Measurements from ENCODE around the gene DCAF7.

DCAF7 gene

GRCh38 chr17:63595132-63595531, 44.9 kb downstream of the DCAF7 start:
- DNase-seq: no peak

DNA sequence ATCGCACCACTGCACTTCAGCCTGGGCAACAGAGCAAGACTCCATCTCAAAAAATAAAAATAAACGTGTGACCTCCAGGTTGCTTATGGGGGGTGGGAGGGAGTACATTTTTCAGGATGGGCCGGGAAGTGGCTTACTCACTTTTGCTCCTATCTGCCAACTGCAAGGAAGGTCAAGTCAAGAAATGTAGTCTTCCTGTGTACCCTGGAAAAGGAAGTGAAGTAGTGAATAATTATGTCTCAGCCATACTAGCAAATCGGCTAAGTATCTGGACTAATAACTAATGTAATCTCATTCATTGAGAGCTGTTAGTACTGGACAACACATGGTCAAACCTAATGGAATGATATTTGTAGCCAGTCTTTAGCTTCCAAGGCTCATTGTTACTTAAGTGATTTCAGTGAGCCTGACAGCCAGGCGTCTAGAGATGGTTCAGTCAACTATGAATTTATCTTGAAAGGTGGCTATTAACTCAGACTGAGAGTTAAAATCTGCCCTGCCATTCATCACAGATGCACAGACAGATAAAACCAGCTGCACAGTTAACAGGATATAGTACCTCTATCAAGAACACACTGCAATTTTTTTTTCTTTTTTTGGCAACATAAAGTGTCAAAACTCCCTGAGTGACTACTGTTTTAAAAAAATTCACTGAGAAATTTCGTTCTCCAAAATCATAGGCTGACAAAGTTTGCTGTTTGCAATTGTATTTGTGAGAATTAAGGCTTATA, 46.7 kb downstream of the DCAF7 start:
- no peak for DNase-seq

- no peak for DNase-seq
Measured at GRCh38 chr17:63598281-63598680, 48.0 kb downstream of the DCAF7 start.

DNA sequence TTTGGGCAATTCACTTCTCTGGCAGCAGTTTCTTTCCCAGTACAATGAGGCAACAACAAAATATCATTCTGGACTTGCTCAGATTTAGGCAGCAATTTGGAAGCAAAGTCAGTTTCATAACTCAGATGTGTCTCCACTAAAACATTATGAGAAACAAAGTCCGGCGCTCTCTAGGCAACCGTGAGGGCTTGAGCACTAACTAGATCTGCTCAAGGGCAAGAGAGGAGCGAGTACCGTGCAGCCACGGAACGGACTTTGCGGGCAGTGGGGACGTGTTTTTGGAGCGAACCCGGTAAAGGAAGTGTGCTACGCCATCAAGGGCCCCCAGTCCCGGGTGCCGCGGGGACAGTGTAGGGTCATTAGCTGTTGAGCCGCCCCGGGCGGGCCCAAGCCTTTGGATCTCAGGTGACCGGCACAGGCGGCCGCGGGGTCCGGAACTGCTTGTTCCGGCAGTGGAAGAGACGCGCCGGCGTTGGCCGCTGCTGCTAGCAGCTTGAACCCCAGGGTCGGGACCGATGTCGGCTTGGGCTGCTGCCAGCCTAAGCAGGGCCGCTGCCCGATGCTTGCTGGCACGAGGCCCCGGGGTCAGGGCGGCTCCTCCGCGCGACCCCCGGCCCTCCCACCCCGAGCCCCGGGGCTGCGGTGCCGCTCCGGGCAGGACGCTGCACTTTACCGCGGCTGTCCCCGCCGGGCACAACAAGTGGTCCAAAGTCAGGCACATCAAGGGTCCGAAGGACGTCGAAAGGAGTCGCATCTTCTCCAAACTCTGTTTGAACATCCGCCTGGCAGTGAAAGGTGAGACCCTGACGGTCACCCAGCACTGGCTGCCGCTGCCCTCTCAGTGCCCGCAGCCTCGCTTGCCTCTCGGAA, 50.5 kb downstream of the DCAF7 start, which contains the start of gene TACO1:
TSS of gene TACO1 (plus strand) at position 327 of the 870 bp plus-strand sequence. CDS start at position 516, 189 bp downstream.
- peak; percentile 86 for DNase-seq

- peak; percentile 9 for DNase-seq
Measured at GRCh38 chr17:63601439-63602371, 51.4 kb downstream of the DCAF7 start.

DNA sequence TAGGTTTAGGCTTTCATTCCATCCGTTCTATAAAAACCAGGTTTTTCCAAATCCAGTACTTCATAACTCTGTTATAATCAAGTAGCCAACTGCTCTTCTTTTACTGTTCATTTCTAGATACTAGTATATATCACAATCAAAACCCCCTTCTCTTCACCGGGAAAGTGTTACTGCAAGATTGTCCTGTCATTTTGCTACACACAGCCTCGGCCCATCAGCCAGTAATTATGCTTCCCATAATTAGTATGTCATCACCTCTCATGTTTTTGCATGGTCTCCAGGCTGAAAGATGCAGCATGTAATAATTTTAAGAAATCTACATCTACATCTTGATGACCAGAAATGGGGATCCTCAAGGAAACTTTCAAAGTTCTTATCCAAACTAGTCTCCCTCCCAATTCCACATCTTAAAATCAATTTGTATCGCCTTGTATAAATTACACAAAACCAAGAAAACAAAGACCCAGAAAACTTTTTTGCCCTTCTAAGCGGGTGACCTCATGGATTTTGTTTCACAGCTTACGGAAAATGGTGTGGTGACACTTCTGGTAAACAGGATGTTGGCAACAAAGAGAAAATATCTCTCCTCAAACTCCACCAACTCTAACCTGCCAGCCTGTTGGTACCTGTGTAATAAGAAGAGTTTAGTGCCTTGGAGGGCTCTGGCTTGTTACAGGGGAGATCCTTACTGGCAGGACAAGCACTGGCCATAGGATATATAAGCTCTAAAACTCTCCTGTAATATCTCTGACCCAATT, 59.7 kb downstream of the DCAF7 start:
- no peak for DNase-seq

DNA sequence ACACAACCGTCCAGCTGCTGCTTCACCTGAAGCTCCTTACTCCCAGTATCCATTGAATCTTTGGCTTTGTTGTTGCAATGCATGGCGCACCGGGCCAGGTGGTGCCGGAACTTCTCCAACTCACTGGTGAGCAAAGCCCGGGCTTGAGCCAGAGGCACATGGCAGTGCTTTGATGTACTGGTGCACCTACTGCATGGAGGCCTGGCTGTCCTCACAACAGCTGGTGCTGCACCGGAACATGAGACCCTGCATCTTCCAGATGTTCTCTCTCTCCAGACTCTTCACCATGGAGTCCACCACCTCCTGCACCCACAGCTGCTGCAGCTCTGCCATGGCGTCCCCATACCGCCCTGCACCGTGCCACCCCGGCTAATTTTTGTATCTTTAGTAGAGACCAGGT, 60.6 kb downstream of the DCAF7 start:
- no peak for DNase-seq

GRCh38 chr17:63611354-63611753, 61.1 kb downstream of the DCAF7 start:
- no peak for DNase-seq

DNA sequence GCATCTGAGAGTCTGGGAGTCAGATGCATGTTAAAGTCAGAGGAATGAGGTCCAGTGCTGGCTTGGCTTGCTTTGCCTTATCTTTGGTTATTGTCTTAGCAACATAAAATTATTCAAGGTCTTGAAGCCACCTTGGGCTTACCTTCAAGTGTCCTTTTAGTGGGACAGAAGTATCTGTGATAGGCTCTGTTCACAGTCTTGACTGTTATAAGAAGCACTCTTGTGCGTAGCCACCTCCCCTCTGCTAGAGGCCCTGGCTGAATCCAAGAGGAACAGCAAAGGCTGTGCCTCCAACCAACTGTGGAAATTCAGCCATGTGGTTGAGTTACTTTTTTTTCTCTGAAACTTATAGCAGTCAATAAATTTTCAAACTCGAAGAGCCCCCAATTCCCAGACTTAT, 63.4 kb downstream of the DCAF7 start:
- DNase-seq: no peak

DNA sequence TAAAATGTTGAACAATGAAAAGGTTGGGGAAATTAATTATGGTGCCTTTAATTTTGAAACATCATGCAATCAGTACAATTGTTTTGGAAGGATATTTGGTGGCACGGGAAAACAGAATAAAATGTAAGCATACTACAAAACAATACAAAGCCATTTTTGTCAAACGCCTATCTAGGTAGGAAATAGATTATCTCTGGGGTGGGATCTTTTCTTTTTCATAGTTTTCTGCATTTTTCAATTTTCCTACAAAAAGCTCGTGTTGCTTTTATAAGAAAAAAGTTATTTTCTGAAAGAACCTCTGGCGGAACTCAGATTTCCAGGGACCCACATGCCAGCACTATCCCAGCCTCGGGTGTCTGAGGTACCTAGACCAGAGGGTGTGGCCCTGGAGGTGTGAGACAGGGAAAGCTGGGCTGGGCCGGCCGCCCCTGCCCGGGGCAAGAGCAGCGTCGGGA, 71.0 kb downstream of the DCAF7 start:
- no peak for DNase-seq

GRCh38 chr17:63621684-63622573, 71.7 kb downstream of the DCAF7 start, which contains the start of gene MAP3K3:
TSS of gene MAP3K3 (plus strand) at chr17:63622417. CDS start at chr17:63622760, 343 bp downstream.
- DNase-seq: peak; percentile 100

DNA sequence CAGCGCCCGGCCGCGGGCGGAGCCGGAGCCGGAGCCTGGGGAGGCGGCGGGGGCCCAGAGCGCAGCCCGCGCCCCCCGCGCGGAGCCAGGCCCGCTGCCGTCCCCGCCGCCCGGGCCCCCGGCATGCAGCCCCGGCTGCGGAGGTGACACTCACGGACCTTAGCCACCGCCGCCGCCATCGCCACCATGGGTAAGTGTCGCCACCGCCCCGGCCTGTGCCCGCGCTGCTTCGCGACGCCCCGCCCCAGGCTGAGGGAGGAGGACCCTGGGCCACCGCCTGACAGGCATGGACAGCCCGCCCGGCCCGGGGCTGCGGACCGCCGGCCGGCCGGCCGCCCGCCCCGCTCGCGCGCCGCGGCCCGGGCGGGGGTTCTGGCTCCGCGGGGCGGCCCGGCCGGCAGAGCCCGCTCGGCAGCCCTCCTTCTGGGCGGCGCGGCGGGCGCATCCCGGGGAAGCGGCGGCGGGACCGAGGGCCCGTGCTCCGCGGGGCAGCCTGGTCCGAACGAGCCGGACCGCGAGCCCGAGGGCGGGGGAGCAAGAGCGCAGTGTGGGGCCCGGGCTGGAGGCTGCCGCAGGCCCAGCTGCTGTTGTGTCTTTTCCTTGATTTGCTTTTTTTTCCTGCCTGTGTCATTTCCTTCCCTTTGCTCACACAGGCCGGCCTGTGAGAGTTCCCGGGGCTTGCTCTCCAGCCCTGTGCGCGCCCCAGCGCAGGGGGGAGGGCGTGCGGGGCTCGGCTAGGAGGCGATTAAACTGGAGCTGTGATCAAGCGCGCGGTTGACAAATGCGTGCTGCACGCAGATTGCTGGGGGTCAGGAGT, 72.5 kb downstream of the DCAF7 start:
- DNase-seq: peak; percentile 69

- DNase-seq: no peak
Measured at GRCh38 chr17:63623786-63624530, 73.7 kb downstream of the DCAF7 start.

DNA sequence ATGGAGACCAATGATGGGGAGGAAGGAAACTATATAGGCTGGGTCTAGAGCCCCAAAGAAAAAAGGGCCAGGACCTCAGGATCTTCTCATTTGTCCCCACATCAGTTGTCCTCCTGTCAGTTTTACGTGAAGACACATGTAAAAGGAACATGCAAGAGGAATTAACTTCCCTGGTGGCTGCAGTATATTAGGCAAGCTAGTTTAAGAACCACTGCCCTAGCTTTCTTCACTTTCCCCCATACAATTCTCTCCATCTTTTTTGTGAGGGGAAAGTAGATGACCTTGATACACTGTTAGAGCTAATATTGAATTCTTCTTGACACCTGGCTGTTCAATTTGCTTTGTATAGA, 74.2 kb downstream of the DCAF7 start:
- no peak for DNase-seq

DNA sequence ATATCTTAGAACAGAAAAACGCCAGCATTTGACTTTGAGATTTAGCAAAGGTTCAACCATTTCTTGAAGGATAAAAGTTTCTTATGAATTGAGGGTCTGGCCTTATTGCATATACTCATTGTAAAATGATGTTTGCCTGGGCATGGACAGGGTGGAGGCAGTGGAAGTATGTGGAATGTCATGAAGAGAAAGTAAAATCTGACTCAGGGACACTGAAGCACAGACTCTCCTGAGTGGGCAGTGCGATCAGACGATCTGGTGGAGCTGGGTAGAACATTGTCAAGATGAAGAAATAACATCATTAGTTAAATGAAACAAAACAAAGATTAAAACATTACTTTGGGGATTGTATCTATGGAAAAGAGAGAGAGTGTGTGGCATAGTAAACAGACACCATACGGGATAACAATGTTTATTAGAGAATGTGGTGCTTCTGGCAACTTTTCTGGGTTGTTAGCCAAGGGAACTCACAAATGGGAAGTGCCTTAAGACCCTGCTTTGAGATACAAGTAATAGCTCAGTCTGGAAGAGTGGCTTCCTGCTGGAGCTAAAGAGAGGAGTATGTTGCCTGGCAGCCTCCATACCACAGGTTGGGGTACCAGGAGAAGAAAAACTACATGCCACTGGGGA, 76.4 kb downstream of the DCAF7 start:
- peak; percentile 55 for DNase-seq

DNA sequence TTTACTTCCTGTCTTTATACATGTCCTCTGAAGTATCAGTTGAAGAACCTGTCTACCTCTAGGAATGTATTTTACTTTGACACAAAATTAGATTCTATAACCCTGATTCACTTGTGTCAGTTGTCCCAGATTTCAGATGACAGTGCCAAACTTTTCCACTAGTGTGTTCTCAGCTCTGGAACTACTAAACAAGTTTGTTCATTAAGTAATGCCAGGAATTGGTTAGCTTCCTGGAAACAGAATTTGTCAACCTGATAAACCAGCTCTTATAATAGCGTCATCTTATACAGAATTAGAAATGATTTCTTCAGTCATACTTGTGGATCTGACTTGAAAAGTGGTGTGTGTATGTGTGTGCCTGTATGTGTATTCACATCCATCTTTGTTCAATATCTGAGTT, 79.3 kb downstream of the DCAF7 start:
- no peak for DNase-seq

DNA sequence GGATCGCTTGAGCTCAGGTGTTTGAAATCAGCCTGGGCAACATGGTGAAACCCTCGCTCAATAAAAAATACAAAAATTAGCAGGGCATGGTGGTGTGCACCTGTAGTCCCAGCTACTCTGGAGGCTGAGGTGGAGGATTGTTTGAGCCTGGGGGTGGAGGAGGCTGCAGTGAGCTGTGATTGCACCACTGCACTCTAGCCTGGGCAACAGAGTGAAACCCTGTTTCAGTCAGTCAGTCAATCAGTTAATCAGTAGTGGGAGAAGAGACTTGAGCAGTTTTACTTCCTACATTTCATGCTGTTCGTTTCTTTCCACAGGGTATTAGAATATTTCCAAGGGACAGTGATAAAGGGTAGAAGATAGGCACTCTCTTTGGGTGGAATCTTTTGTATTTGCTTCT, 80.8 kb downstream of the DCAF7 start:
- DNase-seq: no peak

DNA sequence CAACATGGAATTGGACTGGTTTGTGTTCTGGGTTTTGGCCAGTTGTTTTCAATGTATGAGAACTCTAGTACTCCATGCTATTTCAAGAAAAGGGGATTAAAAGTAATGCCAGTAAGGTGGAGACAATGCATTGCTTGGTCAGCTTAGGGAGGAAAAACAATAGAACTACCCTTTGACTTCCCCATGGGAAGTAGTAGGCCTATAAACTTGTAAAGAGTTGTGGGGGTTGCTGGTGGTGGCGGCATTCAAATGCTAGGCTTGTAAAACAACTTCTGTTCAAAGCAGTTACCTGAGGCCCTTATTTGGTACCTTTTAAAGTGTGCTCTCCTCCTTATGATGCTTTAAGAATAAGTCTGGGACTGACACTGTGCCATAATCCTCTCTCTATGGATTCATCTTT, 81.3 kb downstream of the DCAF7 start:
- DNase-seq: no peak

DNA sequence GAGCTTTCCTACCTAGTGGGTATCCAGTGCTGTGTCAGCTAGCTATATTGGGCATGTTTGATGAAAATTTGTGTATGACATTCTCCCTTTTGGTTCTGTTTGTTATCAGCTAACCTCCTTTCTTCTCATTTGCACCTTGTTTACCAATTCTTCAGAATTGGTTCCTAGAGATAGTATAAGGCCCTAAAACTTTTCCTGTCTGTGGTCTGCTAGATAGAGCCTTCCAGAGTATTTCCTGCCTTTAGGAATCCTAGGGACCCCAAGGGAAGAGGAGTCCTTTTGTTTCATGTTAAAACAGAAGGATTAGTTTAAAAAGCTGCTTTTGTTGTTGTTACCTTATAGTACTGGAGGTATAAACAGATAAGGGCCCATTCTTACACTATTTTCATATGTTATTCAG, 83.5 kb downstream of the DCAF7 start:
- no peak for DNase-seq
